8988T (cell line): ENCODE data around the gene HLCS.

Experiments used
- DNase-seq: peaks from one replicate; pipeline ENCODE4 v3.0.0; 2011

HLCS gene

DNA sequence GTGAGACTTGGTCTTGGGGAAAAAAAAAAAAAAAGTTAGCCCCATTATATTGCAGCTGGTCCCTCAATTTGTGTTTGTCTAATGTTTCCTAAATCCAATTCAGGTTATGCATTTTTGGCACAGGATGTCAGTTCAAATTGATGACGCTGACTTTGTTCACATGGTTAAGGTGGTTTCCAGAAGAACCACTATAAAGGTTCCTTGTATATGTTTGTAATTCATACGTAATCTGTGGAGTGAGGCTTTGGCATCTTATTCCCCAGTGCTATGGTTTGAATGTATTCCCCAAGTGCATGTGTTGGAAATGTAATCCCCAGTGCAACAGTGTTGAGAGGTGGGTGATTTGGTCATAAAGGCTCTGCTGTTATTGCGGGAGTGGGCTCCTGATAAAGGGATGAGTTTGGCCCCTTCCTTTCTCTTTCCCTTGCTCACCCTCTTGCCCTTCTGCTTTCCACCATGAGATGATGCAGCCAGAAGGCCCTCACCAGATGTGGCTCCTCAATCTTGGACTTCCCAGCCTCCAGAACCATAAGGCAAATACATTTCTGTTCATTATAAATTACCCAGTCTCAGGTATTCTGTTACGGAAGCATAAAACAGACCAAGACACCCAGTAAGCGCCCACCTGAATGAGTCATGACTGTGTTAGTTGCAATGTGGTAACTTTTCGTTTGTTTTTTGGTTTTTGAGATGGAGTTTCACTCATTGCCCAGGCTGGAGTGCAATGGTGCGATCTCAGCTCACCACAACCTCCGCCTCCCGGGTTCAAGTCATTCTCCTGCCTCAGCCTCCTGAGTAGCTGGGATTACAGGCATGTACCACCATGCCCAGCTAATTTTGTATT is 19.5 kb upstream of the HLCS start:
- DNase-seq, result no peak

DNA sequence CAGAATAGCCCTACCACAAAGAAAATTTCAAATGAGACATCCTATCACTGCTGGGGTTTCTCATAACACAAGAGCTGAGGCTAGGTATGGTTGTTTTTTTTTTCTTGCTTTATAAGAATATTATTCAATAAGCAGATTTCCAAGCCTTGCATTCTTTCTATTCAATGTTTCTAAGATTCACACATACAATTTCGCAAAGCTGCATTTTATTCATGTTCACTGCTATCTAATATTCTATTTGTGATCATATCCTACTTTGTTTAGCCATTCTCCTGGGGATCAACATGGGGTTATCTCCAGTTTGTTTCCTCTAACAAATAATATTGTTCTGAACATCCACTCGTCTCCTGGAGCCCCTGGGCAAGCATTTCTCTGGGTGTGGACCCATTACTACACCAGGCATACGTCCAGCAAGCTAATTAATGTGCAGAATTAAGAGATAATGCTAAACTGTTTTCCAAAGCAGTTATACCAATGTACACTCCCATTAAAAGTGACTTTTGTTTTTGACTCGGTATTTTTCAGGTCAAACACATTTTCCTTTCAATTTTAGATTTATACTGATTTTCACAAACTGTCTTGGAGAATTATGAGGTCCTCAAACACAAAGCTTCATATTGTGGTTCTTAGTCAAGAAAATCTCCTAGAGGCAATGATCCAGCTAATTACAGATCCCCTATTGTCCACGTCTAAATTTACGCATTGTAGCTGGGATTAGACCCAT is 15.7 kb upstream of the HLCS start:
- DNase-seq, result no peak

DNA sequence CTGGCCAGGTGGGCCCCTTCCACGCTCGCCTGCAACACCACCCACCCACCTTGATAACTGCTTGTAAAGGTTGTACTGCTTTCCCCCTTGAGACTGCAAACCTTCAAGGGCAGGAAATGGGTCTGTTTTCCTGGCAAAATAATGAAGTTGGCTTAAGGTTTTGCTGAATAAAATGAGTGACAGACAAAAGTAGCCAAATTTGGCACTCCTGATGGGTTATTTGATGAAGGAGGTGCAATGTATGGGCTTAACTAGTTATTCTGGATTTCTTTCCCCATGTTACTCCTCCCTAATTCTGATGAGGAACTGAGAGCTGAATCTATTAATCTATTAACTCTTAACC is 14.6 kb upstream of the HLCS start:
- DNase-seq, result no peak

DNA sequence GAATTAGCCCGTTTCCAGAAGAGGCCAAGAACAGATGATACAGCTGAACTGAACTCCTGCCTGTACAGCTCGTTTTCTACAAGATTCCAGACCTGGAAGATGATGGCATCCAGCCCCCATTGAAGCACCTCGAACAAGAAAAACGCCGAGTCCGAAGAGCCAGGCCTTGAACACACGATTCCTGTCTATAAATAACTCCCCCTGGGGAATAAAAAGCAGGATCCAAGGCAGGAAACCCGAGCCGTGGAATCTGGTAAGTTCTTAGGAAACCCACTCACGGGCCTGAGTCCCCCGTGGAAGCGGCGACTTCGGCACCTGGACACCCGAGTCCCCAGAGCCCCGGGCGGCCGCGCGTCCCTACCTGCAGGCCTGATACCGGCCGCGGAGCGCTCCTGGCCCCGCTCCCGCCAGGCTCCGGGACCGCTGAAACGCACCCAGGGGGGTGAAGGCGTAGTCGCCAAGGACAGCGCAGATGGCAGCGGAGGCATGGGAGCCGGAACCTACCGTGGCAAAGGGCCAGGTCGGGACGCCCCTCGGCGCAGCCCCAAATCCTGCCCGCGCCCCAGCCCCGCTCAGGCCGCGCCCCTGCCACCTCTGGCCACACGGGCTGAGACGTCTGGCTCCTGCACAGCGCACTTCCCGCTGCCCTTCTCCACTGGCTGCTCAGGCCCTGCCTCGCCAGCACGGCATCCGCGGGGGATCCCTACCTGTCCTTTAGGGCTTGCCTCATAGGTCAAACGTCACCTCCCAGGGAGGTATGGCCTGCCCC is 14.0 kb upstream of the HLCS start:
- DNase-seq, result no peak

DNA sequence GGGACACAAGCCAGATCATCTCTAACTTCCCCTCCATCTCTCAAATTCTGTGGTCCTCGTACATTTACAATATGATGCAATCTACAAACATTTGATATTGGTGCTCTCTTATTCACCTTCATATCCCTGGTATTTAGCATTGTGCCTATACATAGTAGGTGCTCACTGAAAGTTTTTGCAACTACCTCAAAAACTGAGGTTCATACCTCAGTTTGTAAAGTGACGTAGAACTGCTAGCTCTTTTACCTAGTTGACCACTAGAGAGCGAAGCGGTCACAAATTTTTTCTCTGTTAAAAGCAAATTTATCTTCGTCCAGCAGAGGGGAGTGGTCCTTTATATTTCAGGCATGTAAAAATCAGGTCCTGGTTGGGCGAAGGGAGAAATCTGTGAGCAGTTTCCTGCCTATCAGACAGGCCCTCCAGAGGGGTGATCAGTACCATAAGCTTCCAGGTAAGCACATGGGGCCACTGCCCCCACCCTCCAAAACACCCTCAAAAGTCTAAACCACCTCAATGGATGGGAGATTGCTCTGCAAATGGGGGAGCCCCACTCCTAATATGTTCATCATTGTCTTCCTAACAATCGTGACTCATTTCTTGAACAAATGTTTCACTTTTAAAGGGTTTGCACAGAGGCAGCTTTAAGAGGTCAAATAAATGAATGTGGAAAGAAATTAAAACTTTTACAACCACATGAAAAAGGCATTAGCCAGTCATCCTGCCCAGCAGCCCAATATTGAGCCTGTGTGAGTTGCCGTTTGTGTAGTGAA is 10.6 kb upstream of the HLCS start:
- DNase-seq, result no peak

DNA sequence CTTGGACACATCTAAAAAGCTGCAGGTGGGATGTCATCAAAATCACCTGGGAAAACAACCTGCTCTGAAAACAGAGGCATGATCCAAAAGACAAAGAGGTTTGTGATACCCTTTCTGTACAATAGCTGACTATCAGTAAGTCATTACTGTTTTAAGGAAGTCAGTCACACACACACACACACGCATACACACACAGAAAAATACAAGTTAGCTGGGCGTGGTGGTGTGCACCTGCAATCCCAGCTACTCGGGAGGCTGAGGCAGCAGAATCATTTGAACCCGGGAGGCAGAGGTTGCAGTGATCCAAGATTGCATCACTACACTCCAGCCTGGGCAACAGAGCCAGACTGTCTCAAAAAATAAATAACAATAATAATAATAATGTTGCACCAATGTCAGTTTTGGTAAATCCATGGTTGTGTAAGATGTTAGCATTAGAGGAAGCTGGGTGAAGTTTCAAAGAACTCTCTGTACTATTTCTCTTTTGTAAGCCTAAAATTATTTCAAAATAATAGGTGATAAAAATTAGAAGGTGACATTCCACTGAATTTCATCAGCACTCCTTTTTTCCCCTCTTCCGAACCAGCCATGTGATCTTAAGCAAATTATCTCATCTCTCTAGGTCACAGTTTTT is 9.9 kb upstream of the HLCS start:
- no peak for DNase-seq

DNA sequence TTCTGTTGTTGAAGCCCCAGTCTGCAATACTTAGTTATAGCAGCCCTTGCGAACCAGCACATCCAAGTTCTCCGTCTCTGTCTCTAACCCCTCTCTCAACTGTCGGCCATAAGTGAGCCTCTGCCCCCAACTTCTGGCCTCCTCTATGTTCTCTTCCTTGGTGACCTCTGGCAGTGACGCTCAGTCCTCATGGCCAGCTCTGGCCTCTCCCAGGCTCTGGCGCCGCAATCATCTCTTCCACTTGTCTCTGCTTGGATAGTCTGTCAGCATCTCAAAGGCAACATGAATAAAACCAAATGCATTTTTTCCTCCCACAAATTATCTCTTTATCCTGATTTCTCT is 8.4 kb upstream of the HLCS start:
- no peak for DNase-seq

DNA sequence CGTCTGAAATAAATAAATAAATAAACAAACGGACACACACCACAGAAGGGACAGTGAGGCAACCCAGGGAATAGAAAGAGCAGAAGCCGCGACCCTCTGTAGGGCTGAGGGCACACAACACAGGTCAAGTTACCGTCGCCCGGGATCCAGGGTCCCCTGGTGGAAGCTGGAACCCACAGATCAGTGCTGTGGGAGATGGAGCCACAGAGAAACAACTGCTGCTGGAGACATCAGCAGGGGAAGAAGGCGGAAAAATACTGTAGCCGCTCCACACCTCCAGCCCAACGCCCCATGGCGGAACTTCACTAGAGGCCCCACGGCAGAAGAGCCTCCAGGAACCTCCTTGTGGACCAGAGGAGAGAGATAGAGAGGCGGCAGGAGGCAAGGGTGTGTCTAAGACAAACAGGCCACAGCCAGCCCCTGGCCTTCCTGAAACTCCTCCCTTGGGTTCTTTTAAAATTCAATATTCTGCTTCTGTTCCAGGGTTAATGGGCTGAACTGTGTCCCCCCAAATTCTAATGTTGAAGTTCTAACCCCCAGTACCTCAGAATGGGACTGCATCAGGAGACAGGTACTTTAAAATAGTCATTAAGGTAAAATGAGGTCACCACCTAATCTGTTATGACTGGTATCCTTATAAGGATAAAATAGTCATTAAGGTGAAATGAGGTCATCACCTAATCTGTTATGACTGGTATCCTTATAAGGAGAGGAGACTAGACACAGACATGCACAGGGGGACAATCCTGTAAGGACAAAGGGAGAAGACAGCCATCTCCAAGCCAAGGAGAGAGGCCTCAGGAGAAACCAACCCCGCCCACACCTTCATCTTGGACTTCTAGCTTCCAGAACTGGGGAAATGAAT is 7.7 kb upstream of the HLCS start:
- no peak for DNase-seq

DNA sequence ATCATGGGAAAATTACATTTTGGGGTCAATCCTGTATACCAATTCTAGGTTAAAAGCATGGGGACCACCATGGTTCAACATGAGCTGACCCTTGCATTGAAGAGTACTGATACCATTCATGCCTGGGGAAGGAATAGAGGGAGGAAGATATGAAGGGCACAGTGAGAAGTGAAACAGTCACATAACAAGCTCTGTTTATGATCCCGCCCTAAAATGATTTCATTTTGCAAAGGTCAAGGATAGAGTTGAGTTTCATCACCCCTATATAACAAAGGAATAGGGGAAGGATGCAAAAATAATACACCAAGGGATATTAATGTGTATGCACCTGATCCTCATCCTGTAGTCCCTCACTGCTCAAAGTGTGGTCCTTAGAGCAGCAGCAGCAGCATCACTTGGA is 2.5 kb upstream of the HLCS start:
- DNase-seq, result no peak

DNA sequence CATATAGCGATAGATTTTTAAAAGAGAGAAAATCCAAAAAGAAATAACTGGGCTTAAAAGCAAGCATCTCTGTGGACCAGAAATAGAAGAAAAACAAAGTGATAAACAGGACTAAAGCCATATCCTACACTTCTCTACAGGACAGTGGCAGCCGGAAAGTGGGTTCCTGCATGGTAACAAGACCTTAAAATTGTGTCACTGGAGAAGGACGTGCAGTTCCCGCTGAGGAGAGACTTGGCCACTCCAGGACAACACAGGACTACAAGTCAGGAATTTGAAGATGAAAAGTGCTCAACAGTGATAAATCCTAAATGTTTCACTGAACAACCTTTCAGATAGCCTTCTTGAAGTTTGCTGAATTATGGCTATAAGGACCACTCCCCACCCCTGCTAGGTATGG is 1.9 kb upstream of the HLCS start:
- no peak for DNase-seq

DNA sequence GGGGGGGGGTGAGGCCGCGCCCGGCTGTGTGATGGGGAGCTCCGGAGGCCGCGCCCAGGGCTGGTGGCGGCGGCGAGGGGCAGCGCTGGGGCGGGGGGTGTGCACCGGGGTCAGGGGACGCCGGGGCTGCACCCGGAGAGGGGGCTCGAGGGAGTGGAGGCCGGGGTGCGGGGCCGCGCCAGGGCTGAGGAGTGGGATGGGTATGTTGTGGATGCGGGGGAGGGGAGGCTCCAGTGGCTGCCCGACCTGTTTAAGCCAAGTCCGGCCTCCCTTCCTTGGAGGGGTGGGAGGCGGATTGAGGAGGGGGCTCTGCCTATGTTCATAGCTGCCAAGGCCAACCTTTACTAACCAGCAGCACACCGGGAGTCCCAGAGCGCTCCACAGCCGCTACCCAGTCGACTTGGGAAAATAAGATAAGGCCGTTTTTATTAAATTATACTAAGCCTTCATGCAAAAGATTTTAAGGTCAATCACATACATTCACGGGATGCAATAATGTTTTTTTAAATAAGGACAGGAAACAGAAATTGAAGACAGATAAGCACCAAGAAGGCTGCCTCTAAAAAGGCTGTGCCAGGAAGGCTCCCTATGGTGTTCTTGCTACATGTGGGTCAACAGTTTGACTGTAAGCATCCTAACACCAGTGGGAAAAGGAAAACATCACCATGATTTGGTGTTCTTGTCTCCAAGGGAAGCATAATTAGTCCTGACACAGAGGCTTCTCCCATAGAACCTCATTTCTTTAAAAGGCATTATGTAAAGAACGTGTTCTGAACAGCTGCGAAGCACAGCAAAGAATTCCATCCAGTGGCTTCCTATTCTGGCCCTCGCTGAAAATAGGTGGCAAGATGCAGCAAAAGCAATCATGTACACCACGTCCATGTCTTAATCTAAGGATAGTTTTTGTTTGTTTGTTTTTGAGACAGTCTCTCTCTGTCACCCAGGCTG is 626 bp upstream of the HLCS start:
- DNase-seq, result no peak

DNA sequence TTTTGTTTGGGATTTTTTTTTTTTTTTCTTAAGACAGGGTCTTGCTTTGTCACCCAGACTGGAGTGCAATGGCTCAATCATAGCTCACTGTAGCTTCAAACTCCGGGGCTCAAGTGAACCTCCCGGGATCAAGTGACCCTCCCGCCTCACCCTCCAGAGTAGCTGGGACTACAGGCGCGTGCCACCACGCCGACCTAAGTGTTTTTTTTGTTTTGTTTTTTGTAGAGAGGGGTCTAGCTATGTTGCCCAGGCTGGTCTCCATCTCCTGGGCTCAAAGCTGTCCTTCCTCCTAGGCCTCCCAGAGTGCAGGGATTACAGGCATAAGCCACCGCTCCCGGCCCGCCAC is 776 bp downstream of the HLCS start:
- DNase-seq, result no peak

DNA sequence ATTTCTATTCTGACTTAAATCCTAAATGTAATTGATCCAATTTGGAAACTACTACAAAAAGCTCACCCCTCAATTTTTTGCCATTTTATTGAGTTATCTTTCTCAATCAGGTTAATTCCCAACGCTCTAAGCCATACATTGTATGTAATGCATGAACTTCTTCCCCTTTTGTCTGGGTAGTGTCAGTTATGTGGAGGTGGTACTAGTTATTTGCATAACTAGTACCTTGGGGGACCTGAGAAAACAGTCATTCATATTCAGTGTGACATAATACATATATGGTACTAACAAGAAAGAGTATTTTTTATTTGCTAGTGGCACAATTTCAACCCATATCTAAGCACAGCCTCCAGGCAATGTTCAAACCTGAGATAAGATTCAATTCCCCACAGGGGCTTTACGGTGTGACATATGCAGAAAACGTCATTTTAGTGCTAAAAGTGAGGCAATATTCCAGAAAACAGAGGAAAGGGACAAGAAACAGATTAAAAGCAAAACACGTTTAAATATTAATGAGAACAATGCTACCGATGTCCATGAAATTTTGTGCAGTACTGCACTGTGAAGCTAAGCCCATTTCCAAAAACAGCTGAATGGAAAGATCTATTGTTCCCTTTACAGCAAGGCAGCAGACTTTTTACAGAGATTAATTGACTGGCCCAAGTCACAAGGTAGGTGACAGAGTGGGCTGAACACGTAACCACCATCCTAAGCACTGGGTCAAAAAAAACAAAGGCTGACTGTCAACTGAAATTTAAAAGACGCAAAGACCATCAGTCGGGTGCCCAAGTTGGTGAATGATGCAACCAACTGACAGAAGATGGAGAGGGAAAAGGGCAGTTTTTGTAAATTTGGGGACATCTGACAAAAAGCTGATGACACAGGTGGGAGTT is 1.4 kb downstream of the HLCS start:
- DNase-seq, result no peak

DNA sequence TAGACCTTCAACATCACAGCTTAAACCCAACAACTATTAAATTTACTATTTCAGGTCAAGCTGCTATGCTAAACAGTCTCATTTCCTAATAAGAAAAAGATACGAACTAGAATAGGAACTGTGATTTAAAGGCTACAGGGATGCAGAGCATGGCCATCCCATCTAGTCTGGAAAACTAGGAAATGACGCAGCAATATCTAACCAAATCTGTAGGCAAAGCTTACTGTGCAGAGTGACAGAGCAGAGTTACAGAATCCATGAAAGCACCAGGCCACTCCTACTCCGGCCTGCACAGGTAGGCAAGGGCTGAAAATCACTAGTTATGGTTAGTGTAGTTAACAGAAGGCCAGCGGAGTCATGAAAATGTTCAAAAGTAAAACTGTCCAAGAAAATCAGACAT is 2.1 kb downstream of the HLCS start:
- DNase-seq, result no peak

DNA sequence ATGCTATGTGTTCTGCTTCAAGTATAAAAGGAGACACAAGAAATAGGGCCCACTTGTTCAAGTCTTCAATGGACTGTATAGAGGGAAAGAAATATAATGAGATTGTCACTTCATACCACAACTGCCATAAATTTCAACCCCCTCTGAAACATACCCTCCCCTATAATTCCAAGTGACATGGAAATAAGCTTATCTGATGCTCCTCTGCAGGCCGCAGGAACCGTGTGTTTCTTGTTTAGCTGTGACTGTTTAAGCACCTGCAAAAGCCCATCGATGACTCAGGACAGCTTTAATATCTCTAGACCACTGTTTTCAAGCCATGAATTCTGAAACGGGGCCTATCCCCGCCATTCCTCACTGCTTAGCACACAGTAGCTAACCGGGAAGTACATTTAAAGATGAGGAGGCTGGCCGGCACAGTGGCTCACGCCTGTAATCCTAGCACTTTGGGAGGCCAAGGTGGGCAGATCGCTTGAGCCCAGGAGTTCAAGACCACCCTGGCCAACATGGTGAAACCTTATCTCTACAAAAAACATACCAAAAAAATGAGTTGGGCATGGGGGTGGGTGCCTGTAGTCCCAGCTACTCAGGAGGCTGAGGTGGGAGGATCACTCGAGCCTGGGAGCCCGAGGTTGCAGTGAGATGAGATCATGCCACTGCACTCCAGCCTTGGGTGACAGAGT is 4.2 kb downstream of the HLCS start:
- no peak for DNase-seq

DNA sequence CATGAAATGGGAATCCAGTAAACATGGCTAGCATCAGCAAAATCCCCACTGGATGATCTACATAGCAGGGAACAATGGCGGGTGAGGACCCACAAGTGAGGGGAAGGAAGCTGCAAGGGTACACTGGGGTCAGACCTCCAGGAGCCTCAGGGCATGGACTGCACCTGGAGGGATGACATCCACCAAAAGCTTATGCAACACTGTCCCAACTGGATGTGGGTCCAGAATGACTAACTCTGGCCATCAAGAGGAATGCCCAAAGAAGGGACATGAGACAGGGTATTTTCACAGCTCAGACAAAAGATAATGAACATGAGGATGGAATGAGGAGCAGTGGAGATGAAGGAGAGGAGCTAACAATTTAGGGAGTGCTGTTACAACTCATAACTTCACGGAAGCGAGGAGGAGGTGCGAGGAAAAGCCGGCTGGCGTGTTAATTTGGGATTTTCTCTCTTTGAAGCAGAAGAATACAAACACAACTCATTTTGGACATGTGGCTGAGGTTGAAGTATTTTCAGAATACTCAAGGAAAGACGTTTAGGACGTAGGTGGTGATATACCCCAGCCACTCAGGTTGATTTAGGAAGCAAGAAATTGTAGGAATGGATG is 5.7 kb downstream of the HLCS start:
- DNase-seq, result no peak

DNA sequence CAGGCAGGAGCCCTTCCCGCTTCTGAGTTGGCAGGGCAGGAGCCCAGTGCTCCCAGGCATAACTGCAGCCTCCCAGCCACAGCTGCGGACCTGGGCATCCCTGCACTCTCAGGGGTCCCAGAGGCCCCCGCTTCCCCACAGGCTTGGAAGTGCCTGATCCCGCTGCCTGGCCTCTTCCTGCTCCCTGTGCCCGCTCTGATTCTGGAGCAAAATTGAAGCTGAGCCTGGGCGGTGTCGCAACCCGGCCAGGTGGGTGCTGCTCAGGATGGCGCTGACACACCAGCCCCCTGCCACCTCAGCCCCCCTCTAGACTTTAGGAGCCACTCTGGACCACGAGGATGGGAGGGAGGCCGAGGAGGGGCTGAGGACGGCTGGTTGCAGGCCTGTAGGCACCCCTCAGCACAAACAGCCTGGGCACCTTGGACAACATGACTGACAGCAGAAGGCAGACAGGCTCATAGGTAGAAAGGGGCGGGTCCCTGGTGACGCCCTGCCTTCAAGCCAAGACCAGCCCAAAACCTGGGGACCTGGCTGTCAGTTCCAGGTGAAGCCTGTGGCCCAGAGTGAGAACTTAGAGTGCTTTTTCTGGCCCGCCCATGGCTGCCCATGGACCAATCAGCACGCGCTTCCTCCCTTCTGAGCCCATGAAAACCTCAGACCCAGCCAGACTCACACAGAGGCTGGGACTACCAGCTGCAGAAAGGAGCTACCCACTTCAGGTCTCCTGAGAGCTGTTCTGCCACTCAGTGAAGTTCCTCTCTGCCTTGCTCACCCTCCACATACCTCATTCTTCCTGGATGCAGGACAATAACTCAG is 7.2 kb downstream of the HLCS start:
- no peak for DNase-seq

DNA sequence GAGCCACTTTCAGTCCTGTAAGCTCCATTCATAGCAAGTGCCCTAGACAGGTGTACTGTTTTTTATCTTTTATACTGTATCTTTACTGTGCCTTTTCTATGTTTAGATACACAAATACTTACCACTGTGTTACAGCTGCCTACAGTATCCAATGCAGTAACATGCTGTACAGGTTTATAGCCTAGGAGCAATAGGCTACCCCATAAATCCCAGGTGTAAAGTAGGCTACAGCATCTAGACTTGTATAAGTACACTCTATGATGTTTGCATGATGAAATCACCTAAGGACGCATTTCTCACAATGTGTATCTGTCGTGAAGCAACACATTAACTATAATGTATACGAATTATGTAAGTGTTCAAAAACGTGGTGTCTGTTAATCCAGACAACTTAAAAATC is 10.7 kb downstream of the HLCS start:
- no peak for DNase-seq
